Measurements from ENCODE around the gene ELL2.
A peak's percentile ranks its signal among the peaks of the same experiment; 100 is the strongest.

ELL2 gene

DNA sequence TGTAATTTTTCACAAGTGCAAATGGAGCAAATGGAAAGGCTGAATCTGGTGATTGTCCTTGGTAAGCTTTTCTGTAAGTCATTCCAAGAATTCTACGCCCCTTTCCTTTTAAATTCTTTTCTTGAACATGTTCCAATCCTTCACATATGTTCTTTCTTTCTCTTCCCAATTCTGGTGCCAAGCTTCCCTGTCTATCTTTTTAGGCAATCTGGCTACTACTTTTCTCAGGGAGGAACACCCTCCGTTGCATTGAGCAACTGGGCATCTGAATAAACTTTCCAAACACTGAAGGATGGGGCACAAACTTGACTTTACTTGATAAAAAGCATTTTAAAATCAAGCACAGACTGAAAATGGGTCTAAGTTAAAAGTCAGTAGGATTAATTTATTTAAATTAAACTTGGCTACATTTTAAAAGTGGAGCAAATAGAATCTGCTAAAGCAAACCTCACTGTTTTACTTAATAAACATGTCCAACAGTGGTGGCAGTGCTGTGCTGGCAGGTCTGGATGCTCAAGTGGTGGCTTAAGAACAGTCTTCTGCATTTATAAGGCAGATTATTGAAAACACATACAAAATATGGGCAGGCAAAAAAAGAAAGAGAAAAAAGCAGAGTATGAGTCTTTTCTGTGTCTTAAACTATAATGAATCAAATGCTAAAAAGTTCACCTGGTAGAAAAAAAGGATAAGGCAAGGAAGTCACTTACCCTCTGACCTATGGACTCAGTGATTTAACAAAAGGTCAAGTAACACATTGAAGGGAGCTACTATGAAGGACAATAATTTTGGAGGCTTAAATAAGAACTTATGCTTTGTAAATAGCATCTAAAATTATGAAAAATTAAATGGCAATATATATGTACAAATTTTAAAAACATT is 5.4 kb downstream of the ELL2 start:
- Histone ChIP-seq H3K36me3 (ENCODE audit: control insufficient read depth, insufficient read depth, low read length) (no peaks in the 10 kb centered on the region), H3K4me3 (ENCODE audit: insufficient read depth, low read depth, low read length) (no peak overlapping the region), H3K27ac (ENCODE audit: insufficient read depth, low read depth, low read length, poor library complexity, severe bottlenecking) (no peak overlapping the region), H3K4me1 (ENCODE audit: control insufficient read depth, insufficient read depth, low read length) (peaks cover 19% of the 10 kb centered on the region), H3K27me3 (ENCODE audit: control insufficient read depth, insufficient read depth, low read length, poor library complexity, severe bottlenecking) (peaks cover 19% of the 10 kb centered on the region), H3K9me3 (ENCODE audit: control insufficient read depth, low read length) (no peaks in the 10 kb centered on the region)
- WGBS, 2 experiments: 91 to 95% methylated on average over 2 of the region's 2 CpGs

DNA sequence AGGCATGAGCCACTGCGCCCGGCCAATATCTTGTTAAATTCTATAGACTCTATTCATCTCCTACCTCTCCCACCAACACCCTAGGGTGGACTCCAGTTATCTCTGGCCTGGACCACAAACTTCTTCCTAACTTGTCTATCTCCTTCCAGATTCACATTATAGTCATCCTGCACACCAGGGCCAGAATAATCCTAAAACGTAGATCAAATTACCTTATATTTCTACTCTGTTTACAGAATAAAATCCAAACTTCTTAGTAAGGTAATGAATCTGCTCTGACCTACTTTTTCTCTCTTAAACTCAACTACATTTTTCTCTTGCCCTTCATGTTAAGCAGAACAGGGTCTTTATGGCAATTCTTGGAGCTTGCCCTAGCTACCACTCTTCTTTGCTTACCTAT is 6.9 kb downstream of the ELL2 start:
- Histone ChIP-seq H3K27me3 (ENCODE audit: control insufficient read depth, insufficient read depth, low read length, poor library complexity, severe bottlenecking) (peaks cover 5% of the 10 kb centered on the region), H3K4me3 (ENCODE audit: insufficient read depth, low read depth, low read length) (no peak overlapping the region), H3K4me1 (ENCODE audit: control insufficient read depth, insufficient read depth, low read length) (peaks cover 13% of the 10 kb centered on the region), H3K27ac (ENCODE audit: insufficient read depth, low read depth, low read length, poor library complexity, severe bottlenecking) (no peak overlapping the region), H3K36me3 (ENCODE audit: control insufficient read depth, insufficient read depth, low read length) (no peaks in the 10 kb centered on the region), H3K9me3 (ENCODE audit: control insufficient read depth, low read length) (no peaks in the 10 kb centered on the region)
- WGBS, 2 experiments: 94% methylated on average over 3 of the region's 3 CpGs

GRCh38 chr5:95953021-95953702 is 8.5 kb downstream of the ELL2 start:
- no peaks in the 10 kb centered on the region for H3K4me1 ChIP-seq (ENCODE audit: control insufficient read depth, insufficient read depth, low read length)

DNA sequence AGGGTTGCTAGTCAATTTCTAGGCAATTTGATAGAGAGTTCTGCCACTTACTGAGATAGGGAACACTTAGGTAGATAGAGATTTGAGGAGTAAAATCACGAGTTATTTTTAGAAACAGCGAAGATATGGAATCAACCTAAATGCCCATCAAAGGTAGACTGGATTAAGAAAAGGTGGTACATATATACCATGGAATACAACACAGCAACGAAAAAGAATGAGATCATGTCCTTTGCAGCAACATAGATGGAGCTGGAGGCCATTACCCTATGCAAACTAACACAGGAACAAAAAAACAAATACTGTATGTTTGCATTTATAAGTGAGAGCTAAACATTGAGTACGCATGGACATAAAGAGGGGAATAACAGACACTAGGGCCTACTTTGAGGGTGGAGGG is 9.7 kb downstream of the ELL2 start:
- no peaks in the 10 kb centered on the region for H3K4me1 ChIP-seq (ENCODE audit: control insufficient read depth, insufficient read depth, low read length)
- no peaks in the 10 kb centered on the region for H3K27me3 ChIP-seq (ENCODE audit: control insufficient read depth, insufficient read depth, low read length, poor library complexity, severe bottlenecking)
- H3K36me3 ChIP-seq (ENCODE audit: control insufficient read depth, insufficient read depth, low read length): no peaks in the 10 kb centered on the region
- 91 to 92% methylated on average over 4 of the region's 4 CpGs for WGBS, 2 experiments
- H3K9me3 ChIP-seq (ENCODE audit: control insufficient read depth, low read length): no peaks in the 10 kb centered on the region
- H3K4me3 ChIP-seq (ENCODE audit: insufficient read depth, low read depth, low read length): no peak overlapping the region
- H3K27ac ChIP-seq (ENCODE audit: insufficient read depth, low read depth, low read length, poor library complexity, severe bottlenecking): no peak overlapping the region

More at GRCh38 chr5:95953021-95953702, 8.5 kb downstream of the ELL2 start:
- Histone ChIP-seq H3K36me3 (ENCODE audit: control insufficient read depth, insufficient read depth, low read length) (no peaks in the 10 kb centered on the region), H3K27ac (ENCODE audit: insufficient read depth, low read depth, low read length, poor library complexity, severe bottlenecking) (no peak overlapping the region), H3K27me3 (ENCODE audit: control insufficient read depth, insufficient read depth, low read length, poor library complexity, severe bottlenecking) (no peaks in the 10 kb centered on the region), H3K9me3 (ENCODE audit: control insufficient read depth, low read length) (no peaks in the 10 kb centered on the region), H3K4me3 (ENCODE audit: insufficient read depth, low read depth, low read length) (no peak overlapping the region)
- 91 to 92% methylated on average over 4 of the region's 5 CpGs for WGBS, 2 experiments

DNA sequence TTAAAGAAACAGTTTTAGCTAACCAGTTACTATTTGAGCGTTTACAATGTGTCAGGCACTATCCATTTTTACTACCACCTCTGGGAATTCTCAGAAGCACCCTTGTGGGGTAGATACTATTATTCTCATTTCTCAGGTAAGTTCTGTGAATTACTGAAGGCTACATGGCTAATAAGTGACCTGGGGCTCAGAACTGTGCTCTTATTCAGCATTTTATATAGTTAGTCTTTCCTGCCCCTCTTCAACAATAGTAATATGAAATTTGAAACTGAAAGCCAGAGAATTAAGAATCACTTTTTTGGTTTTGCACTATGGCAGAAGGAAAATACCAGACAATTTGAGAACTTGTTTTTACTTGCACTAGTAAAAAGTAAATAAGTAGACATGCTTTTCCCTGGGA is 11.8 kb downstream of the ELL2 start:
- WGBS, 2 experiments: 100% methylated on average over 1 of the region's 1 CpG
- Histone ChIP-seq H3K9me3 (ENCODE audit: control insufficient read depth, low read length) (no peaks in the 10 kb centered on the region), H3K4me1 (ENCODE audit: control insufficient read depth, insufficient read depth, low read length) (no peaks in the 10 kb centered on the region), H3K27me3 (ENCODE audit: control insufficient read depth, insufficient read depth, low read length, poor library complexity, severe bottlenecking) (no peaks in the 10 kb centered on the region), H3K4me3 (ENCODE audit: insufficient read depth, low read depth, low read length) (no peak overlapping the region), H3K36me3 (ENCODE audit: control insufficient read depth, insufficient read depth, low read length) (no peaks in the 10 kb centered on the region), H3K27ac (ENCODE audit: insufficient read depth, low read depth, low read length, poor library complexity, severe bottlenecking) (no peak overlapping the region)

DNA sequence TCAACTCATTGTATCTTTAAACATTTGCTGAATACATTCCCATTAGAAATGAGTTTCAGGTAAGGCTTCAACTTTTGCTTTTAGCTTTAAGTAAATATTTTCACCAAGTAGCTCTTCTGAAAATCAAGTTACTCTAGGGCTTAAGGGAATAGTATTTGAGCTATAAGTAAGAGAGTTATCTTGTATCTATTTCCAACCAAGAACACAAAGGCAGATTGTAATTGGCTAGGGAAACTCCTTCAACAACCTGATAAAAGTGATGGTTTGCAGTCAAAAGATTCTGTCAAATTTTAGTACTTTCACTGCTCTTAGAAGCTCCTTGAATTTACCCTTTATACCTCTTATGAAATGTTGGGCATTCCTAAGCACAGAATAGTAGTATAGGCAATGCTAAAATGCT is 13.0 kb downstream of the ELL2 start:
- Histone ChIP-seq H3K27ac (ENCODE audit: insufficient read depth, low read depth, low read length, poor library complexity, severe bottlenecking) (no peak overlapping the region), H3K9me3 (ENCODE audit: control insufficient read depth, low read length) (no peaks in the 10 kb centered on the region), H3K27me3 (ENCODE audit: control insufficient read depth, insufficient read depth, low read length, poor library complexity, severe bottlenecking) (no peaks in the 10 kb centered on the region), H3K4me3 (ENCODE audit: insufficient read depth, low read depth, low read length) (no peak overlapping the region), H3K36me3 (ENCODE audit: control insufficient read depth, insufficient read depth, low read length) (no peaks in the 10 kb centered on the region), H3K4me1 (ENCODE audit: control insufficient read depth, insufficient read depth, low read length) (no peaks in the 10 kb centered on the region)

DNA sequence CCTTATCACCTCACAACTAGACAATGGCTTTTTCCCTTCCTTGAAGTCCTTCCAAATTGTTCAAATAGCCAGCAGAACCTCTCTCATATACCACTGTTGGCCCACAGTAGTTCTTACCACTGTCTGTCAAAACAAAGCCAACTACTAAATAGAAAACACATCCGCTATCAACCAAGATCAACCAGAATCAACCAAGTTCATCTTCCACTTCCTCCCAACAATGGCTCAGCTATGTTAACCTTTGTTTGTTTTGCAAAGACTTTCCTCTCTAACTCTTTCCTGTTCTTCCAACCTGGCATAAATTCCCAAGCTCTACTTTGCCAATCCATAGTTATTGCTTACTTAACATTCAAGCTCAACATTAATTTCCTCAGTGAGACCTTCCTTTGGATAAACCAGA is 15.2 kb downstream of the ELL2 start:
- Histone ChIP-seq H3K4me1 (ENCODE audit: control insufficient read depth, insufficient read depth, low read length) (peaks cover 7% of the 10 kb centered on the region), H3K36me3 (ENCODE audit: control insufficient read depth, insufficient read depth, low read length) (no peaks in the 10 kb centered on the region), H3K27ac (ENCODE audit: insufficient read depth, low read depth, low read length, poor library complexity, severe bottlenecking) (no peak overlapping the region), H3K4me3 (ENCODE audit: insufficient read depth, low read depth, low read length) (no peak overlapping the region), H3K9me3 (ENCODE audit: control insufficient read depth, low read length) (no peaks in the 10 kb centered on the region), H3K27me3 (ENCODE audit: control insufficient read depth, insufficient read depth, low read length, poor library complexity, severe bottlenecking) (no peaks in the 10 kb centered on the region)
- 95 to 96% methylated on average over 1 of the region's 1 CpG for WGBS, 2 experiments

- no peaks in the 10 kb centered on the region for H3K27me3 ChIP-seq (ENCODE audit: control insufficient read depth, insufficient read depth, low read length, poor library complexity, severe bottlenecking)
- H3K27ac ChIP-seq (ENCODE audit: insufficient read depth, low read depth, low read length, poor library complexity, severe bottlenecking): no peak overlapping the region
- no peaks in the 10 kb centered on the region for H3K36me3 ChIP-seq (ENCODE audit: control insufficient read depth, insufficient read depth, low read length)
- peaks cover 26% of the 10 kb centered on the region for H3K4me1 ChIP-seq (ENCODE audit: control insufficient read depth, insufficient read depth, low read length)
- H3K9me3 ChIP-seq (ENCODE audit: control insufficient read depth, low read length): no peaks in the 10 kb centered on the region
- 83 to 92% methylated on average over 1 to 2 of the region's 2 CpGs for WGBS, 2 experiments
- no peak overlapping the region for H3K4me3 ChIP-seq (ENCODE audit: insufficient read depth, low read depth, low read length)
These were observed 18.7 kb downstream of the ELL2 start for GRCh38 chr5:95942968-95943367.

DNA sequence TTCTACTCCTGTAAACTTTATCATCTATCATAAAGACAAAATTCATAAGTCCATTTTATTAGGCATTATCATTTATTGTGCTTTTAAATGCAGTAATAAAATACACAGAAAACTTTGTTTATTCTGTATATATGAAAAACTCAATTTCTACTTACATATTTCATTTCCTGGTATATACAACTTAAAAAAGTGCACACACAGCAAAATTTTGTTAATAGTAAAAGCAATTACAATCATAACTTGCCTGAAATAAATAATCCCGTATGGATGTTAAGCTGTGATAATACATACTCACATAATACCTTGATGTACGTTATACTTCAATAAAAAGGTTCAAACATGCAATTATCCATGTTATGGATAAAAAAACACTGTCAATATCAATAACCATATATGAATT is 19.2 kb downstream of the ELL2 start:
- Histone ChIP-seq H3K27ac (ENCODE audit: insufficient read depth, low read depth, low read length, poor library complexity, severe bottlenecking) (no peak overlapping the region), H3K36me3 (ENCODE audit: control insufficient read depth, insufficient read depth, low read length) (no peaks in the 10 kb centered on the region), H3K4me1 (ENCODE audit: control insufficient read depth, insufficient read depth, low read length) (peaks cover 26% of the 10 kb centered on the region), H3K27me3 (ENCODE audit: control insufficient read depth, insufficient read depth, low read length, poor library complexity, severe bottlenecking) (no peaks in the 10 kb centered on the region), H3K4me3 (ENCODE audit: insufficient read depth, low read depth, low read length) (no peak overlapping the region), H3K9me3 (ENCODE audit: control insufficient read depth, low read length) (no peaks in the 10 kb centered on the region)
- WGBS, 2 experiments: no CpG with 5 or more reads among the region's 2 CpGs

DNA sequence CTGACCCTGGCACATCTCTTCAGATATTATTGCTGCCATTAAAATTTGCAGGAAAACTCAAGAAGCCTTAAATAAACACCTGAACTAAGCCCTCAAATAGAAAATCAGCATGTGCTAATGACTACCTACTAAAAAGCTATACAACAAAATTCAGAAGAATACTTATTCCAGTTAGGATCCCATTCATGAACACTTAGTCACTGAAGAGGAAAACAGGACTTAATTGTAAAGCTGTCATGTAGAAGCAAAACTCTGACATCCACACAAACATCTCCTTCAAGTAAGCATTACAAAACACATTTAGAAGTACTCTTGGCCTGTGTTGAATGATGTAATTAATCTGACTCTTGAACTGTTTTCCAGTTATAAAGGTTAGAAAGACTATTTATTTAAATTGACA is 19.9 kb downstream of the ELL2 start:
- Histone ChIP-seq H3K27ac (ENCODE audit: insufficient read depth, low read depth, low read length, poor library complexity, severe bottlenecking) (peak overlapping the region; percentile 67), H3K36me3 (ENCODE audit: control insufficient read depth, insufficient read depth, low read length) (no peaks in the 10 kb centered on the region), H3K9me3 (ENCODE audit: control insufficient read depth, low read length) (no peaks in the 10 kb centered on the region), H3K27me3 (ENCODE audit: control insufficient read depth, insufficient read depth, low read length, poor library complexity, severe bottlenecking) (no peaks in the 10 kb centered on the region), H3K4me1 (ENCODE audit: control insufficient read depth, insufficient read depth, low read length) (peaks cover 26% of the 10 kb centered on the region), H3K4me3 (ENCODE audit: insufficient read depth, low read depth, low read length) (no peak overlapping the region)

Data from ectodermal cell (in vitro differentiated cells).